ENCODE data around the gene ODC1.
"Not testable (repeated sequence)": the region's sequence is repeated elsewhere in the genome, so short reads cannot be mapped to it uniquely, and the experiment has no call there.

Gene ODC1

GRCh38 chr2:10478298-10478625 is 30.1 kb upstream of the ODC1 start:
- no peak for DNase-seq (ENCODE audit: low read depth in 2 of 2)

GRCh38 chr2:10477443-10478297 is 29.5 kb upstream of the ODC1 start:
- no peak for DNase-seq (ENCODE audit: low read depth in 2 of 2)

GRCh38 chr2:10476723-10477442 is 28.8 kb upstream of the ODC1 start:
- DNase-seq (ENCODE audit: low read depth in 2 of 2): no peak

GRCh38 chr2:10475811-10476660 is 27.9 kb upstream of the ODC1 start:
- DNase-seq (ENCODE audit: low read depth in 2 of 2): no peak

GRCh38 chr2:10475221-10475722 is 27.1 kb upstream of the ODC1 start:
- no peak for DNase-seq (ENCODE audit: low read depth in 2 of 2)

GRCh38 chr2:10473121-10473756 is 25.1 kb upstream of the ODC1 start:
- no peak for DNase-seq (ENCODE audit: low read depth in 2 of 2)

- no peak for DNase-seq (ENCODE audit: low read depth in 2 of 2)
Measured at GRCh38 chr2:10471955-10472354, 23.8 kb upstream of the ODC1 start.

- no peak for DNase-seq (ENCODE audit: low read depth in 2 of 2)
Measured at GRCh38 chr2:10471046-10471571, 23.0 kb upstream of the ODC1 start.

- DNase-seq (ENCODE audit: low read depth in 2 of 2): no peak
Measured at GRCh38 chr2:10469955-10470608, 22.0 kb upstream of the ODC1 start.

- DNase-seq (ENCODE audit: low read depth in 2 of 2): no peak
Measured at GRCh38 chr2:10469301-10469700, 21.2 kb upstream of the ODC1 start.

- DNase-seq (ENCODE audit: low read depth in 2 of 2): no peak
Measured at GRCh38 chr2:10467401-10467800, 19.3 kb upstream of the ODC1 start.

GRCh38 chr2:10466801-10467200 is 18.7 kb upstream of the ODC1 start:
- DNase-seq (ENCODE audit: low read depth in 2 of 2): no peak

- DNase-seq (ENCODE audit: low read depth in 2 of 2): no peak
Measured at GRCh38 chr2:10465910-10466309, 17.8 kb upstream of the ODC1 start.

- DNase-seq (ENCODE audit: low read depth in 2 of 2): no peak
Measured at GRCh38 chr2:10462178-10463083, 14.3 kb upstream of the ODC1 start.

GRCh38 chr2:10460366-10460796 is 12.3 kb upstream of the ODC1 start:
- no peak for DNase-seq (ENCODE audit: low read depth in 2 of 2)

GRCh38 chr2:10457846-10458598 is 9.9 kb upstream of the ODC1 start:
- no peak for DNase-seq (ENCODE audit: low read depth in 2 of 2)

- DNase-seq (ENCODE audit: low read depth in 2 of 2): not testable (repeated sequence)
Measured at GRCh38 chr2:10457195-10457594, 9.1 kb upstream of the ODC1 start.

GRCh38 chr2:10454505-10454904 is 6.4 kb upstream of the ODC1 start:
- DNase-seq (ENCODE audit: low read depth in 2 of 2): no peak

GRCh38 chr2:10453905-10454298 is 5.8 kb upstream of the ODC1 start:
- no peak for DNase-seq (ENCODE audit: low read depth in 2 of 2)
